NCI-H345 (cell line): Measurements from ENCODE around the gene TCIRG1.

ENCODE experiments used
- DNase-seq: peaks from one replicate; lab custom pipeline; 2025; lab: John Stamatoyannopoulos, UW

The TCIRG1 gene

GRCh38 chr11:68004551-68005335 lies 34.1 kb upstream of the TCIRG1 start:
- DNase-seq = no peak

GRCh38 chr11:68006606-68007166 lies 32.1 kb upstream of the TCIRG1 start:
- no peak for DNase-seq

DNA sequence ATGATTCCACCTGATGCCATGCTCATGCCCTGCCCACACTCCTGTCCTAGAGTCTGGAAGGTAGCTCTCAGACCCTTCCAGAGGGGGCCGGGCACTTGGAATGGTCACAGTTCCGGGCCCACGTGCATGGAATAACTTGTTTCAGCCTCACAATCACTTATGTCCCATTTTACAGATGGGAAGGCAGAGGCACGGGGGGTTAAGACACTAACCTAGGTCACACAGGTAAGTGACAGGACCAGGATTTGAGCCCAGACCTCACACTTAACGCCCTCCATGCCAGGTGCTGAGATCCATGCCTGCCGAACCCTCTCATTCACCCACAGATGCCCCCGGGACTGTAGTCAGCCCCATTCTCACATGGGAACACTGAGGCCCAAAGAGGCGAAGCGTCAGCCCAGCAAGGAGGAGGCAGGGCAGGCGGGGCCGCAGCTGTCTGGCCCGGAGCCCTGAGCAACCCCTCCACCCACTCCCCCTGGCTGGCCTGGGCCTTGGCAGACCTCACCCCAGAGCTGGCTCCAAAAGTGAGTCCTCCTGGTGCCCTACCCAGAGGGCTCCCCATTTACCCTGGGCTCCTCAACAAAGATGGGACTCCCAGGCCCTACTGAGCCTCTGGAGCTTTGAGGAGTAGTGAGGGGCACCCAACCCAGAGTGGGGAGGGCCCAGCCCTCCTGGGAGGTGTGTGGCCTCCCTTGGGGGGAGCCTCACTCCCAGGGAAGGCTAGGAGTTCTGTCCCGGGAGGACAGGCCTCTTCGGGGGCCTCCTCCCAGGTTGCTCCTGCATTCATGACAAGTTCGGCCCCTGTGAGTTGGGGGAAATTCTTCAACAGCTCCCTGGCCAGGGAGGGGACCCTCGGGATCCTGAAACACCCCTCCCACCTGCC lies 31.1 kb upstream of the TCIRG1 start:
- DNase-seq = no peak

DNA sequence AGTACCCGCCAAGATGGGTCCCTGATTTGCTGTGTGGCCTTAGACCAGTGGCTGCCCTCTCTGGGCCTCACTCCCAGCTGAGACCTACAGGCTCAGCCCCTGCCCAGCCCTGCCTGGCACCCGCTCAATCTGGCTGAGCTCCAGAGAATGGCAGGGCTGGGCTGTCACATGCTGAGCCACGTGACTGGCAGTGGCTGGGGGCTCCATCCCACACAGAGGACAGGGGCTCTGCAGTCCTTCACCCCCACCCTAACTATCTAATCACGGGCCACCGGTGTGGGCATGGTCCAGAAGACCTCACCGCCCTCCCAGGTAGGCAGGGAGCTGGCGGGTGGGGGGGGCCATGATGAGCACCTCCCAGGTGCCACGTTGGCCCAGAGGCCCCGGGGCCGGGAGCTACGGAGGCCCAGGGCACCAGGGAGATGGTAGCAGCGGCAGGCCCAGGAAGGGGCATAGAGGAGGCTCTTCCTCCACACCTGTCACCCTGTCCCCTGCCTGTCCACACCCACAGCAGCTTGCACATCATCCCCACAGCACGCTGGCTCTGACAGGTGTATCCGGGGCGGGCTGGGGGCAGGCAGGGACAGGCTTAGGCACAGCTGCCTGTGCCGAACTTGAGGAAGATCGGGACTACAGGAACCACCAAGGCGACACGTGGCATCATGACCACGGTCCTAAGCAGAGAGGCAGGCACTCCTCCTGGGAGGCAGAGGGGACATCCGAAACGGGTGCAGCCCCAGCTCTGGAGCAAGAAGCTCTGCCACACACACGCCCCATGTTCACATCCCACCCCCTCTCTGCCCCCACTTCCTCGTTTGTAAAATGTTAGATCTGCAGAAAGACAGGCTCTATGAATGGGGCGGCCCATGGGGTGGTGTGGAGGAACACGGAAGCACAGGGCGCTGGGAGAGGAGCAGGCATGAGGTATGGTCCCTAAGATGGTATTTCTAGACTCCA lies 30.2 kb upstream of the TCIRG1 start:
- DNase-seq = peak; percentile 77

- DNase-seq = no peak
Measured at GRCh38 chr11:68009391-68010089, 29.3 kb upstream of the TCIRG1 start.

GRCh38 chr11:68010090-68011041 lies 28.5 kb upstream of the TCIRG1 start, which contains the start of gene ALDH3B1:
Gene ALDH3B1, plus strand, starts transcription at chr11:68010327. Its CDS starts 4,971 bp downstream, at chr11:68015298.
- DNase-seq = no peak

GRCh38 chr11:68011051-68011943 lies 27.5 kb upstream of the TCIRG1 start:
- DNase-seq = no peak

GRCh38 chr11:68012044-68012842 lies 26.6 kb upstream of the TCIRG1 start:
- no peak for DNase-seq

GRCh38 chr11:68012843-68013610 lies 25.8 kb upstream of the TCIRG1 start:
- DNase-seq = no peak

- DNase-seq = no peak
Measured at GRCh38 chr11:68013611-68014156, 25.1 kb upstream of the TCIRG1 start.

DNA sequence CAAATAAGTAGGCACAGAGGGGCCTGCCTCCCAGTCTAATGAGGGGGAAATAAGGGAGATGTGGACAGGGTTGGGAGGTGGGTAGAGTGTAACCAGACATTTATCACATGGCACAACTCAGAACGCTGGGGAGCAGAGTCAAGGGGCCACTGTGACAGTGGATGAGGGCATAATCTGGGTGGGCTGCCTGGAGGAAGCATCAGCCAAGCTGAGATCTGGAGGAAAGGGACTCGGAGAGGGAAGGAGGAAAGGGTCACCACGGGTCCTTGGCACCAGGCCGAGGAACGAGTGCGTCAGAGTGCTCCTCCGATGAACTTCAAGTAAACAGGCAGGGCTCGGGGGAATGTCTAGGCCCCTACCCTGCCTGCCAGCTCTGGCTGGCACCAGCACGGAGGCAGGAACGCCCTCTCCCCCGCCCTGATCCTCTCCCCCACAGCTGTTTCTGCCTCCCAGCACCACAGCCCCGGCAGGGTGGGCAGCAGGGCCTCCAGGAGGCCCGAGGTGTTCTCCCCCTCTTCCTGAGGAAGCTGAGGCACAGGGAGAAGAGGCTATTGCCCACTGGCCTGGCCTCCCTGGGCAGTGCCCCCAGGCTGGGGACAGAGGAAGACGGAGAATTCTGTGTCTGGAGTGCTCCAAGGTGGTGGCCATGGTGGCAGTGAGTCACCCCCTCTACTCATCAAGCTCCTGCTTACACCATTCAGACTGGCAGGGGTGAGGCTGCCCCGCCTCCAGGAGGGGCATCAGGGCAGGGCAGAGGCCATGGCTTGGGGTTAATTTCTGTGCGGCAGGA lies 24.5 kb upstream of the TCIRG1 start:
- DNase-seq = no peak

DNA sequence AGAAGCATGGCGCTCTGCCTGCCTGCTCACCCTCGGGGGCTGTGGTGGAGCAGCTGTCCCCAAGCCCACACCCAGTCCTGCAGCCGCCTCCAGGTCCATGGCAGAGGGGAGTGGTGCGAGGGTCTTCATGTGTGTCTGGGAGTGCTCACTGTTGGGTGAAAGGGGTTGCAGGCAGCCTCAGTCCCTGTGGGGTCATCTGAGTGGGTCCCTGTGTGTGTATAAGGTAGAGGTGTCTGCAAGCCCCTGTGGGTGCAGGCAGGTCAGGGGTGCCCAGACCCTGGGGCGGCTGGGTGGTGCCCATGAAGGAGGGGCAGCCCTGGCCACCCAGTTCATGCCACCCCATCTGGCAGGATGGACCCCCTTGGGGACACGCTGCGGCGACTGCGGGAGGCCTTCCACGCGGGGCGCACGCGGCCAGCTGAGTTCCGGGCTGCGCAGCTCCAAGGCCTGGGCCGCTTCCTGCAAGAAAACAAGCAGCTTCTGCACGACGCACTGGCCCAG lies 23.8 kb upstream of the TCIRG1 start:
- no peak for DNase-seq

GRCh38 chr11:68015467-68015866 lies 23.4 kb upstream of the TCIRG1 start:
- DNase-seq = no peak

DNA sequence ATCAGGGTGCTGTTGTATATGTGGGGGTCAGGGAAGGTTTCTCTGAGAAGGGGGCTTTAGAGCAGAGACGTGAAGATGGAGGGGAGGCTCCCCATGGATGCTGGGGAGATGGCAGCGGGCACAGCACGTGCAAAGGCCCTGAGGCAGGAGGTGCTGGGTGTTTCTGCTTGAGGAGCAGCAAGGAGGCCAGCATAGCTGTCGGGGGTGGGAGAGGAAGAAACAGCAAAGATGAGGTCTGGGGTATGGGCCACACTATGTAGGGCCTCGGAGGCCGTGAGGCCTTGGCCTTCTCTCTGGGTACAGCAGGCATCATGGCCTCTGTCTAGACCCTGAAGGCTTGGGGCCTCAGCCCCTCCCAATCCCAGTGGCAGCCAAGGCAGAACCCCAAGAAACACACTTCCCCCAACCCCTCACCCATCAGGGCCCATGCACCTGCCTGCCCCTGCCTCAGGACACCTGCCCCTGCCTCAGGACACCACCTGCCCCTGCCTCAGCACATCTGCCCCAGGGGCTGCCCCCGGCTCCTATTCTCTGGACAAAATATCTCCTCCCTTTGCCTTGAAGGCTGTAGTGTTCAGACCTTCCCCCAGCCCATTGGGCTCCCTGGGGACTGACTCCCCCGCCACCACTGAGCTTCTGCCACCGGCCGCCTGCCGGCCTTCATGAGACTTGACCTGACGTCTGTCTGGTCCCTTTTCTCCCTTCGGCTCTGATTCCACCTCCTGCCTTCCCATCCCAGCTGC lies 22.5 kb upstream of the TCIRG1 start:
- DNase-seq = no peak
